Dendritic cell treated with granulocyte-macrophage colony-stimulating factor and Interleukin-4, amounts not matched to agents 40 ng/mL and 50 ng/mL, for 4 days (primary cell): ENCODE data around the gene KHDC1.
"Not testable (repeated sequence)": the region's sequence is repeated elsewhere in the genome, so short reads cannot be mapped to it uniquely, and the experiment has no call there.

Experiments used
- H3K27ac Mint-ChIP-seq: one replicate; pipeline ENCODE4 v1.8.0; 2022; ENCODE audit warnings: mild to moderate bottlenecking, mixed read lengths
- H3K27me3 Mint-ChIP-seq: one replicate; pipeline ENCODE4 v1.8.0; 2022; ENCODE audit warnings: mild to moderate bottlenecking, mixed read lengths
- H3K36me3 Mint-ChIP-seq: one replicate; pipeline ENCODE4 v1.8.0; 2022; ENCODE audit warnings: low read depth, mixed read lengths
- H3K4me1 Mint-ChIP-seq: one replicate; pipeline ENCODE4 v1.8.0; 2022; ENCODE audit warnings: low read depth, mixed read lengths
- H3K4me3 Mint-ChIP-seq: one replicate; pipeline ENCODE4 v1.8.0; 2022; ENCODE audit warnings: mild to moderate bottlenecking, moderate library complexity, mixed read lengths
- H3K9me3 Mint-ChIP-seq: one replicate; pipeline ENCODE4 v1.8.0; 2022; ENCODE audit warnings: mixed read lengths
- intact Hi-C: fragments of 100-400 bp; cut with micrococcal nuclease; formaldehyde crosslinking; loops from one replicate; pipeline ENCODE4 v1.15.0; 2022

The KHDC1 gene

DNA sequence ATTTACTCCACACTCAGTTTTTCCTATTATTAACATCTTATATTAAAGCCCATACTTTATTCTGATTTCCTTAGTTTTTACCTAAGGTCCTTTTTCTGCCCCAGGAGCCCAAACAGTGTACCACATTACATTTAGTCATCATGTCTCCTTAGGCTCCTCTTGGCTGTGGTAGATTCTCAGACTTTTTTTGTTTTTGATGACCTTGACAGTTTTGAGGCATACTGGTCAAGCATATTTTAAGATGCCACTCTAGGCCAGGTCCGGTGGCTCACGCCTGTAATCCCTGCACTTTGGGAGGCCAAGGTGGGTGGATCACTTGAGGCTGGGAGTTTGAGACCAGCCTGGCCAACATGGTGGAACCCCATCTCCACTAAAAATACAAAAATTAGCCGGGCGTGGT lies 18.7 kb upstream of the KHDC1 start:
- H3K4me3 Mint-ChIP-seq, H3K9me3 Mint-ChIP-seq, H3K27me3 Mint-ChIP-seq, H3K27ac Mint-ChIP-seq, H3K36me3 Mint-ChIP-seq: not testable (repeated sequence)
- intact Hi-C loops = loop anchor here (5.0 kb wide), 1 partner anchor 679 kb away; no protein-coding TSS in a partner anchor
- H3K4me1 Mint-ChIP-seq = peaks cover 13% of the 10 kb centered on the region

DNA sequence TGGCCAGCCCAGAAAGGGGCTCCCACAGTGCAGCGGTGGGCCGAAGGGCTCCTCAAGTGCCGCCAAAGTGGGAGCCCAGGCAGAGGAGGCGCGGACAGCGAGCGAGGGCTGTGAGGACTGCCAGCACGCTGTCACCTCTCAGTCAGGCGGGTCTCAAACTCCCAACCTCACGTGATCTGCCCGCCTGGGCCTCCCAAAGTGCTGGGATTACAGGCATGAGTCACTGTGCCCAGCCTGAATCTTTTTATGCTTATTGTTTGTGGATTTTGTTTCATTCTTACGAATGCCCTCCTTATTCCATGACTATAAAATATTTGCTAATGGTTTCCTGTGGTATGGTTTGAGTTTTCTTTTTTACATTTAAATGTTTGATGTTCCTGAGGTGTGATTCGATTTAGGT lies 6.3 kb upstream of the KHDC1 start:
- H3K4me1 Mint-ChIP-seq, H3K4me3 Mint-ChIP-seq, H3K27ac Mint-ChIP-seq, H3K9me3 Mint-ChIP-seq, intact Hi-C loops, H3K27me3 Mint-ChIP-seq, H3K36me3 Mint-ChIP-seq: not testable (repeated sequence)

DNA sequence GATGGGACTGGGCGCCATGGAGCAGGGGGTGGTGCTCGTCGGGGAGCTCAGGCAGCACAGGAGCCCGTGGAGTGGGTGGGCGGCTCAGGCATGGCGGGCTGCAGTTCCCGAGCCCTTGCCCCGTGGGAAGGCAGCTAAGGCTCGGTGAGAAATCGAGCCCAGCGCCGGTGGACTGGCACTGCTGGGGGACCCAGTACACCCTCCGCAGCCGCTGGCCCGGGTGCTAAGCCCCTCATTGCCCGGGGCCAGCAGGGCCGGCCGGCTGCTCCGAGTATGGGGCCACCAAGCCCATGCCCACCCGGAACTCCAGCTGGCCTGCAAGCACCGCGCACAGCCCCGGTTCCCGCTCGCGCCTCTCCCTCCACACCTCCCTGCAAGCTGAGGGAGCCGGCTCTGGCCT lies 5.9 kb upstream of the KHDC1 start:
- intact Hi-C loops, H3K27ac Mint-ChIP-seq, H3K9me3 Mint-ChIP-seq, H3K4me3 Mint-ChIP-seq, H3K4me1 Mint-ChIP-seq, H3K27me3 Mint-ChIP-seq, H3K36me3 Mint-ChIP-seq: not testable (repeated sequence)

DNA sequence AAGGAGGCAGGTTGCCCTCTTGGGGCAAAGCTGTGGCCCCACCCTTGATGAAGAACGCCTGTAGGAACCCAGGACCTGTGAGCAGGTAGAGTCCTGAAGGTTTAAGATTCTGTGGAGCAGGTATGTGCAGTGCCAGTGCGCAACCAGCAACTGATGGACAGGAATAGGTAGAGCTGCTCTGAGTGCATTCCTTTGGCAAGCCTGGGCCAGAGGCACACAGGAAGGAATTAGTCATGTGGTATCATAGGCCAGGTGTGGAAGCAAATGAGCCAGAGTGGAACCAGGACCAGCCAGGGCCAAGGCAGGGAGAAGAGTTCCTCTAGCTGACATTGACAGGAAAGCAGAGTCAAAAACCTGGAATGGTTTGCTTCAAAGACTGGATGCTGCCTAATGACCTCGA lies 1.4 kb upstream of the KHDC1 start:
- Mint-ChIP-seq H3K36me3 (no peaks in the 10 kb centered on the region), H3K27ac (no peak overlapping the region), H3K4me3 (no peak overlapping the region), H3K9me3 (no peaks in the 10 kb centered on the region), H3K27me3 (peaks cover 7% of the 10 kb centered on the region), H3K4me1 (peaks cover 8% of the 10 kb centered on the region)
- intact Hi-C loops = no loop called here

DNA sequence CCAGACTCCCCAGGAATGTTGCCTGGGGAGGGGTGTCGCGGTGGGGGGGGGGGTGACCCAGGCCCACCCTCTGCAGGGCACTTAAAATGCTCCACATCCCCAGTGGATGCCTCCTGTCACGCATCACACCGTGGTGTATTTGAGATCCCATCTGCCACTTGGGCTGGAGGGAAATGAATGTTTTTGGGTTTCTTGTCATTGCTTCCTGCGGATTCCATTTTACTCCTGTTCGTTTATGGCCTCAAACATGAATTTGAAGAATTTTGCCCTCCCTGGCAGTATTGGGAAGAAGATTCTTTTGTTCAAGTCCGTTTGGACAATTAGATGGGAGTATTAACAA lies 544 bp upstream of the KHDC1 start:
- peaks cover 7% of the 10 kb centered on the region for H3K27me3 Mint-ChIP-seq
- peaks cover 8% of the 10 kb centered on the region for H3K4me1 Mint-ChIP-seq
- intact Hi-C loops = no loop called here
- peak overlapping the region; percentile 82 for H3K4me3 Mint-ChIP-seq
- H3K27ac Mint-ChIP-seq = no peak overlapping the region
- H3K36me3 Mint-ChIP-seq = no peaks in the 10 kb centered on the region
- no peaks in the 10 kb centered on the region for H3K9me3 Mint-ChIP-seq

DNA sequence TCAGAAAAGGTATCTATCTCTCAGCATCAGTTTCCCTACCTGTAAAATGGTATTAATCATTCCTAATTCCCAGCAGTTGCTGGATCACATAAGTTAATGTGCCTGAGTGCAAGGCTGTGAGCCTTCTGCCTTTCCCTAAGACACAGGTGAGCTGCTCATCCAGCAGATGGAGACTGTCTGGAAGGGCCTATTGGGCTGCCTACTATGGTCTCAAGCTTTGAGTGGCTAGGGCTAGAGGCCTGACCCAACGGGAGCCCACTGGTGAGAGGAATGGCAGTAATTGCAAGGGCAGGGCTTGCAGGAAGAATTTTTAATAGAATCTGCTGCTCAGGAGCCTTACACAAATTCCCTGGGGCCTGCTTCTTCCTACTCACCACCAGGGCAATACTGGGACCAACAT lies 4.3 kb downstream of the KHDC1 start:
- intact Hi-C loops = no loop called here
- Mint-ChIP-seq H3K9me3 (no peaks in the 10 kb centered on the region), H3K27ac (no peak overlapping the region), H3K4me1 (peaks cover 8% of the 10 kb centered on the region), H3K36me3 (no peaks in the 10 kb centered on the region), H3K27me3 (peaks cover 7% of the 10 kb centered on the region), H3K4me3 (no peak overlapping the region)

DNA sequence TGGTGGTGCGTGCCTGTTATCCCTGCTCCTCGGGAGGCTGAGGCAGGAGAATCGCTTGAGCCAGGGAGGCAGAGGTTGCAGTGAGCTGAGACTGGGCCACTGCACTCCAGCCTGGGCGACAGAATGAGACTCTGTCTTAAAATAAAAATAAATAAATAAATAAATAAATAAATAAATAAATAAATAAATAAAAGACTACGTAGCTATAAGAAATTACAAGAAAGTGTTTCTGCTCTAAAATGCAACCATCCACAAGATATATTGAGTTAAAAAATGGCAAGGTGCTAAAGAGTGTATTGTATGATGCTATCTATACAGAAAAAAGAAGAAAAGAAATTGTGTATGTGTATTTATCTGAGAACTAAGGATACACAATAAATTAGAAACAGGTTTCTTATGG lies 8.7 kb downstream of the KHDC1 start:
- H3K27me3 Mint-ChIP-seq, H3K9me3 Mint-ChIP-seq, H3K4me1 Mint-ChIP-seq, H3K4me3 Mint-ChIP-seq, H3K27ac Mint-ChIP-seq, intact Hi-C loops, H3K36me3 Mint-ChIP-seq: not testable (repeated sequence)

DNA sequence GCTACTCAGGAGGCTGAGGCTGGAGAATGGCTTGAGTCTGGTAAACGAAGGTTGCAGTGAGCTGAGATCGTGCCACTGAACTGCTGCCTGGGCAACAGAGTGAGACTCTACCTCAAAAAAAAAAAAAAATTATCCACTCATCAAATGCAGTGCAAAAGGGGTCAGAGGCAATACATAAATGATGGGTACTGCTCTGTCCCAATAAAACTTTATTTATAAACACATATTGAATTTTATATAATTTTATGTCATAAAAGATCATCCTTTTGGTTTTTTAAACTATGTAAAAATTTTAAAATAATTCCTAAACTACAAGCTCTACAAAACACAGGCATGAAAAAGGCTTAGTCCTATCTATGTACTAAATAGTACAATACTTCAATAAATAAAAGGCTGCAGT lies 10.3 kb downstream of the KHDC1 start:
- H3K4me1 Mint-ChIP-seq = no peaks in the 10 kb centered on the region
- H3K4me3 Mint-ChIP-seq = no peak overlapping the region
- H3K27me3 Mint-ChIP-seq = no peaks in the 10 kb centered on the region
- no peak overlapping the region for H3K27ac Mint-ChIP-seq
- no peaks in the 10 kb centered on the region for H3K36me3 Mint-ChIP-seq
- no peaks in the 10 kb centered on the region for H3K9me3 Mint-ChIP-seq
- intact Hi-C loops = no loop called here

DNA sequence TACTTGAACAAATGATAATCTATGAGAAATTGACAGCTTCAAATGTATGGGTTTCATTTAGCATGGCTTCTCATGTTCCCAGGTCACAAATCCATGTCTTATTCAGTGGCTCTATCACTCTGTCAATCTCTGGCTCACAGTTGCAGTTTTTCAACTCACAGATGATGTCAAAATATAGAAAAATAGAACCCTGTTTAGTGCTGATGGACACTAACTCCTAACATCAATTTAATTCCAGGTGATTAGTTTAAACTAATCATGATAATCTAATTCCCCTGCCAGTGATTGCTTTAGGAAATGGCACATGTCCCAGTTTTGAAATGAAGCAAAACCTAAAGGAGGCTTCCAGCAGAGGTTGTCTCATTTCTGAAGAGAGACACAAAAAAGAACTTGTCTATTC lies 13.0 kb downstream of the KHDC1 start:
- Mint-ChIP-seq H3K4me1 (no peaks in the 10 kb centered on the region), H3K4me3 (no peak overlapping the region), H3K36me3 (no peaks in the 10 kb centered on the region), H3K27me3 (no peaks in the 10 kb centered on the region), H3K27ac (no peak overlapping the region), H3K9me3 (no peaks in the 10 kb centered on the region)
- intact Hi-C loops = no loop called here

DNA sequence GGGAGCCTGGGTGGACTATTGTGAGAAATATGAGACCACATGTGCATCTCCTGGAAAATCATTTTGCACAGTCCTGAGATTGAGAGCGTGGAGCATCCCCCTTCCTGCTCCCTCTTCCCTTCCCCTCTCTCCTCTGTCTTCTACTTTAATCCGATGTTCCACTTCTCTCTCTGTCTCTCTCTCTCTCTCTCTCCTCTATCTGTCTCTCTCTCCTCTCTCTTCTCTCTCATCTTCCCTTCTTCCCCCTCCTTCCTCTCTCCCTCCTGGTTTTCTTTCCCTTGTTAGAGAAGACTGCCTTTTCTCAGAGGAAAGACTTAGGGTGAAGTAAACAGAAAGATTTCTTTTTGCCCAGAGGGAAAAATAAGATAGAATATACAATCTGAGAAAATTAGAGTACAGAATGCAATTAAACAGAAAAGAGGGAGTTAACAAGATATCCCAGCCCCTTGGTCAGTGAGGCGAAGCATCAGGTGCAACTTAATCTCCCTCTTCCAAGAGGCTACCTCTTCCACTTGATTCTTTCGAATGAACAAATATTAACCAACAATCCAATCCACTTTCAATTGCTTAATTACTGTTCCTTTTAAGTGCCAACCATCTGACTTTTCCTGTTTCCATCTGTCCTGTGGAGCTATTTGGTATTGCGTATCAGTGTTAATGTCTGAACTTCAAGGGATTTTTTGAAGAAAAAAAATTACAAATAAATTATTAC lies 14.6 kb downstream of the KHDC1 start:
- no peaks in the 10 kb centered on the region for H3K36me3 Mint-ChIP-seq

DNA sequence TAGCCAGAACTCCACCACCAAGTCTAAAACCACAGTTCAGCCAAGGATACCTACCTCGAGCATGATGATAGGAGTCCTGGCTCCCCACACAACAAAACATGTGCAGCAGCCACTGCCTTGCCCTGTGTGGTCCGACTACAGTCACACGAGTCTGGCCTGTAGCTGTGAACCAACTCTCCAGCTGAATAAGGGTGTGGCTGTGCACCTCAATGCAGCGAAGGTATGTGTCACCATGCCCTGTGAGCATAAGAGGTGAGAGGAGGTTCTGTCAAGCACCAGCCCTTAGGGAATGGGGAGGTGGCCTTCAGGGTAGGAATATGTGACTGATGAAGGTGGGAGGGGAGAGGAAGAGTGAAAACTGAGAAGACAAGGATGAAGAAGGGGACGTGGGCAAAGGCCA lies 21.0 kb downstream of the KHDC1 start:
- H3K27ac Mint-ChIP-seq = no peak overlapping the region
- intact Hi-C loops = no loop called here
- H3K27me3 Mint-ChIP-seq = peaks cover 2% of the 10 kb centered on the region
- H3K9me3 Mint-ChIP-seq = no peaks in the 10 kb centered on the region
- H3K36me3 Mint-ChIP-seq = no peaks in the 10 kb centered on the region
- H3K4me1 Mint-ChIP-seq = no peaks in the 10 kb centered on the region
- no peak overlapping the region for H3K4me3 Mint-ChIP-seq

More for the DNA sequence above, 14.6 kb downstream of the KHDC1 start:
- no peaks in the 10 kb centered on the region for H3K4me1 Mint-ChIP-seq
- H3K4me3 Mint-ChIP-seq = no peak overlapping the region
- no peaks in the 10 kb centered on the region for H3K9me3 Mint-ChIP-seq
- no peak overlapping the region for H3K27ac Mint-ChIP-seq
- intact Hi-C loops = no loop called here
- H3K27me3 Mint-ChIP-seq = no peaks in the 10 kb centered on the region

DNA sequence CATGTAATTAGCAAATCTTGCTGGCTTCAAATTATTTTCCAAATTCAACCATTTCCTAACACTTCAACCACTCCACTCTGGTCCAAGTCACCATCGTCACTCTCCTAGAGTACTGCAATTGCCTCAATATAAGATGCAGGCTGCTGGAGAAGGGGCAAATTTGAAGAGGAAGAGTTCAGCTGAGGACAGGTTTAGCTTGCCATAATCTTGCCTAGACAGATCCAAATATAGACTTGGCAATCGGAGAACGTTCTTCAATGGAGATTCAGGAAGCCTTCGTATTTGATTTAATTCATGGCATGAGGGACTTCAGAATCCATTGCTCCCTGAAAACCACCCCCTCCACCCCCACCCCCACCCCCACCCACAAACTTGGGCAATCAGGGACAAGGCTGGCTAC lies 22.3 kb downstream of the KHDC1 start:
- Mint-ChIP-seq H3K27ac (no peak overlapping the region), H3K4me1 (no peaks in the 10 kb centered on the region), H3K4me3 (no peak overlapping the region), H3K9me3 (no peaks in the 10 kb centered on the region), H3K36me3 (no peaks in the 10 kb centered on the region), H3K27me3 (peaks cover 2% of the 10 kb centered on the region)
- intact Hi-C loops = no loop called here

DNA sequence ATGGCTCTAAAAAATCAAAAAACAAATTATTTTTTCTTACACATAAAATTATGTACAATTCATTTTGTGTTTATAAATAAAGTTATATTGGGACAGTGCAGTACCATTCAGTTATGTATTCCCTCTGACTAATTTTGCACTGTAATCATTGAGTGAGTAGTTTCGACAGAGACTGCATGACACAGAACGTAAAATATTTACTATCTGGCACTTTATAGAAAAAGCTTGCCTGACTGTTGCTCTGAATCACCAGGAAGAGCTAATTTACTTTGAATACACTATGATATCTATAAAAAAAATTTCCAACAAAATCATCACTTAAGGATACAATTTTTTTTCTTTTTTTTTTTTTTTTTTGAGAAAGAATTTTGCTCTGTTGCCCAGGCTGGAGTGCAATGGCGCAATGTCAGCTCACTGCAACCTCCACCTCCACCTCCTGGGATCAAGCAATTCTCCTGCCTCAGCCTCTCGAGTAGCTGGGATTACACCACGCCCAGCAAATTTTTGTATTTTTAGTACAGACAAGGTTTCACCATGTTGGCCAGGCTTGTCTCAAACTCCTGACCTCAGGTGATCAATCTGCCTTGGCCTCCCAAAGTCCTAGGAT lies 26.7 kb downstream of the KHDC1 start:
- H3K36me3 Mint-ChIP-seq = no peaks in the 10 kb centered on the region
- no peak overlapping the region for H3K27ac Mint-ChIP-seq
- peaks cover 9% of the 10 kb centered on the region for H3K4me1 Mint-ChIP-seq
- H3K9me3 Mint-ChIP-seq = no peaks in the 10 kb centered on the region
- intact Hi-C loops = no loop called here
- no peaks in the 10 kb centered on the region for H3K27me3 Mint-ChIP-seq
- H3K4me3 Mint-ChIP-seq = no peak overlapping the region

DNA sequence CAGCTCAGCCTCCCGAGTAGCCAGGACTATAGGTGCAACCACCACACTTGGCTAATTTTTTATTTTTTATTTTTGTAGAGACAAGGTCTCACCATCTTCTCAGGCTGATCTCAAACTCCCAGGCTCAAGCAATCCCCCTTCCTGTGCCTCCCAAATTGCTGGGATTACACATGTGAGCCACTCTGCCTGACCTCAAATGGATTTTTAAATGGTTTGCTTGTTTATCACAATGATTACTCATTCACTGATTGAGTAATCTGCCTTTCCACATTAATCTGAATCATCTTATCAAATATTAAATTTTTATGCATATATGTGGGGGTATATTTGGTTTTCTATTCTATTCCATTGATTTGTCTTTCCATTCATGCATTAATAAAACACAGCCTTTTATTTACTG lies 28.3 kb downstream of the KHDC1 start:
- Mint-ChIP-seq H3K27me3 (no peaks in the 10 kb centered on the region), H3K9me3 (no peaks in the 10 kb centered on the region), H3K27ac (no peak overlapping the region), H3K4me3 (no peak overlapping the region), H3K4me1 (peaks cover 9% of the 10 kb centered on the region), H3K36me3 (no peaks in the 10 kb centered on the region)
- intact Hi-C loops = no loop called here

DNA sequence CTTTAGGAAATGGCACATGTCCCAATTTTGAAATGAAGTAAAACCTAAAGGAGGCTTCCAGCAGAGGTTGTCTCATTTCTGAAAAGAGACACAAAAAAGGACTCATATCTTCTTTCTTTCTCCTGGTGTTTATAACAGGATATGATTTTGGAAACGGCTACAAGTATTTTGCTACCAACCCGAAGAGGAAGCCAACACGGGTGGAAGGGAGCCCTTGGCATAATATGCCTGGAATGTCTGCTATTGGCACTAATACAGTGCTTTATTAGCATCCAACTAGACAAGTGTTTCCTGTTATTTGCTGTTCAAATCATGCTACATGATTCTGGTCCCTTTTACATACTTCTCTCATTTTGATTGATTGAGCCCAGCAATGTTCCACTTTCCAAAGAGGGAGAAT lies 29.0 kb downstream of the KHDC1 start:
- H3K4me1 Mint-ChIP-seq, intact Hi-C loops, H3K27ac Mint-ChIP-seq, H3K36me3 Mint-ChIP-seq, H3K4me3 Mint-ChIP-seq, H3K27me3 Mint-ChIP-seq, H3K9me3 Mint-ChIP-seq: not testable (repeated sequence)
